GM04503 (cell line): Measurements from ENCODE around the gene CFAP53.
"Not testable (repeated sequence)": the region's sequence is repeated elsewhere in the genome, so short reads cannot be mapped to it uniquely, and the experiment has no call there.

Experiments used
- DNase-seq: peaks from one replicate; pipeline ENCODE4 v3.0.0-alpha.2; 2012; ENCODE audit warnings: low read depth

The CFAP53 gene, protein sequence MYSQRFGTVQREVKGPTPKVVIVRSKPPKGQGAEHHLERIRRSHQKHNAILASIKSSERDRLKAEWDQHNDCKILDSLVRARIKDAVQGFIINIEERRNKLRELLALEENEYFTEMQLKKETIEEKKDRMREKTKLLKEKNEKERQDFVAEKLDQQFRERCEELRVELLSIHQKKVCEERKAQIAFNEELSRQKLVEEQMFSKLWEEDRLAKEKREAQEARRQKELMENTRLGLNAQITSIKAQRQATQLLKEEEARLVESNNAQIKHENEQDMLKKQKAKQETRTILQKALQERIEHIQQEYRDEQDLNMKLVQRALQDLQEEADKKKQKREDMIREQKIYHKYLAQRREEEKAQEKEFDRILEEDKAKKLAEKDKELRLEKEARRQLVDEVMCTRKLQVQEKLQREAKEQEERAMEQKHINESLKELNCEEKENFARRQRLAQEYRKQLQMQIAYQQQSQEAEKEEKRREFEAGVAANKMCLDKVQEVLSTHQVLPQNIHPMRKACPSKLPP

DNA sequence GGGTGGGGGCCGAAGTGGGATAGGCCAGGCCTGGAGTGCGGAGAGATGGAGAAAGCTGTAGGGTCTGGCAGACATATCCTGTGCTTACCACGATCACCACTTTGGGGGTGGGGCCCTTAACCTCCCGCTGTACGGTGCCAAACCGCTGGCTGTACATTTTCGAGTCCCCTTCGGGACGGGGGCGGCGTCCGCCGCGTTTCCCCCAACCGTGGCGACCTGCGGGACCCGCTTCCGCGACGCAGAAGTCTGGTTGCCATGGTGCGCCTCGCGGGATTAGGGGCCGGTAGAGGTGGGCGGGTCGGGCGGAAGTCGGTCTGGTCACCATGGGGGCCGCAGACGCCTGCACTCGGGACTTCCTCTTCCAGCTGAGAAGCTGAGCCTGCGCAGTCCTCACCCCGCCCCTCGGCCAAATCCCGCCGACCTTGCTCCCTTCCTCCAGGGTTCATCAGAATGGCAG lies at the start of gene CFAP53:
Gene CFAP53 (minus strand): TSS at position 248 of the 457 bp plus-strand sequence. CDS start 91 bp downstream, at position 157.
- DNase-seq: peak; percentile 37

DNA sequence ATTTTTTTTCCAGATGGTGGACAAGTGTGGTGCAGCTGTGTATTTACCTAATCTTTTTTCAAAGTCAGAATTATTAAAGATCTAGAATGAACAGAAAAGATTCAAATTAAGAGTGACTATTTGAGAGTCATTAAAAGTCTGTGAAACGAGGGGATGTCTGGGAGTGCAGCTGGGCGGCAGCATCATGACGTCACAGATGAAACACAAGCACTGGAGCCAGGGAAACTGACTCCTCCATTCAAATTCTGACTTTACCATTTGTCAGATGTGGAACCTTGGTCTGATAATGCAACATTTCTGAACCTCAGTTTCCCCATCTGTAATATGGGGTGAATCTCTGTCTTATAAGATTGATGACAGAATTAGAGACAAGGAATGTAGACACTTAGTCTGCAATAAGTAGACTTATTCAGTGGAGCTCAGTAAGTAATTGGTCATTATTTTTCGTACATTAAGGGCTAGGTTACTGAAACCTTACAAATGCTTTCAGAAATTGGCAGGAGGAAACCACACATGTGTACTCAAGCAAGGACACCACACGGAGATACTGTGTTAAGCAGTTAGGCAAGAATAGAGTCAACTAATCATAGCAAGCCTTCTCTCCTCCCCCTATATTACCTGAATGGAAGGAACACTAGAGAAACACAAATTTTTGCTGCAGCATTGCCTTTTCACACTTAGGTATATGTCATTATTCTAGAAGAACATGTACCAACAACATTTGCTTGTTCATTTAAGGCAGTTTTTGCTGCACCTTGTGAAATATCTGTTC lies 49.0 kb upstream of the CFAP53 start:
- DNase-seq: no peak

DNA sequence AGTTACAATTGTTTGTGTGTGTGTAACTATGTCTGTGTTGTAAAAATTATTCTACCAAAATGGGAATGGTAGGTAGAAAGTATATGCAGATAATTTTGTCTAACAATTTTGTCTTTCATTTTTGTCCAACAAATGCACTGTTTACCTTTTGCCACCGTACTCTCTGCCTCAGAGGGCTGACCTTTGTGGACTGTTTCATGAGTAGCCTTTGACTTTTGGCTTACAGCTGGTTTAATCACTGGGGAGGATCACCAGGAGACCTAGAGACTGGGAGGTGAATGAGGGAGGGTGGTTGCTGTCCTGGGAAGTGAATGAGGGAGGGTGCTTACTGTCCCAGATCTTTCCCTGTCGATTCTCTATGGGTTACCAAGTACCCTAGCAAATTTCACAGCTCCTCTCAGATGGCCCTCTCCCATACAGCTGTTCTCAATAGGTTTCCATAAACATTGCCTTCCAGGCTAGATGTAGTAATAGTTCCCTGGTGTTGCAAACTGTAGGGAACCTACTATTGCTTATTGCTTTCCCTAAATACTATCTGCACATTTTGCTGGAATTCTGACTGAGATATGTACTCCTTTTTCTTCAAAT lies 47.7 kb upstream of the CFAP53 start:
- DNase-seq: no peak

DNA sequence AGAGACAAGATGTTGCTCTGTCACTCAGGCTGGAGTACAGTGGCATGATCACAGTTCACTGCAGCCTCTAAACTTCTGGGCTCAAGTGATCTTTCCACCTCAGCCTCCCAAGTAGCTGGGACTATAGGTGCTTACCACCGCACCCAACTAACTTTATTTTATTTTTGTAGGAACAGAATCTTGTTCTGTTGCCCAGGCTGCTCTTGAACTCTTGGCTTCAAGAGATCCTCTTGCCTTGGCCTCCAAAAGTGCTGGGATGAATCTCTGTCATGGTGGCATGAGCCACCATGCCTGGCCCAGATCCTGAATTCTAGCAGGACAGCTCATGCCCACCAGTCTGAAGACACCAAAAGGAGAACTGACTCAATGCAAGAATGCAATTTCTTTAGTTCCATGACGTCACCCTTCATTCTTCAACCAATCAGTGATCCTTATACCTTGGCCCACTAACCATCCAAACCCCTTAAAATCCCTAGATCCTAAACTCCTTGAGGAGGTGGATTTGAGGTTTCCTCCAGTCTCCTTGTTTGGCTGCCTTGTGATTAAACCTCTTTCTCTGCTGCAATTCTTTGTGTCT lies 46.8 kb upstream of the CFAP53 start:
- DNase-seq: no peak

DNA sequence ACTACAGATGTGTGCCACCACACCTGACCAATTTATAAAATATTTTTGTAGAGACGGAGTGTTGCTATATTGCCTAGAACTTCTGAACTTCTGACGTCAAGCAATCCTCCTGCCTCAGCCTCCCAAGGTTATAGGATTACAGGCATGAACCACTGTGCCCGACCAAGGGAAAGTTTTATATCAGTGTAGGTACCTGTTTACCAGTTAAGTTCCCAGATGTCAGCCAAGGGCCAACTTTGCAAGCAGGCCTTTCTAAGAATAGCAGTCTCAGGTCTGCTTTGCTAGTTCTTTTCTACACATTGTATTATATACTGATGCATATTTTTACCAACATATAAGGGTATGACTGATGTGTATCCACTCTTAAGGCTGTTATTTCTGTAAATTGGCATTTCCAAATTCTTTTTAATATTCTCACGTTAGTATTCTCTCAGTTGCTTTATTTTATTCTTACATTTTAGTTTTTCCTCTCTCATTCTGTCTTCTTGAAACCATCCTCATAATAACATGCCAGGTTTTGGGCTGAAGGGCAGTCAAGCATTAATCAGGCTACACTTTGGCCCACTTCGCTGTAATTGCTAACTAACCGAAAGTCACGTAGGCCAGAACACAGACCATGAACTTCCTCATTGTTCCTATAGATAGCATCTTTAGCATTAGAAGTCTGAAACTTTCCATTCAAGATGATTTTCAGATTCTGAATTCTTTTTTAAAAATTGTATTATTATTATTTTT lies 46.2 kb upstream of the CFAP53 start:
- DNase-seq: no peak

DNA sequence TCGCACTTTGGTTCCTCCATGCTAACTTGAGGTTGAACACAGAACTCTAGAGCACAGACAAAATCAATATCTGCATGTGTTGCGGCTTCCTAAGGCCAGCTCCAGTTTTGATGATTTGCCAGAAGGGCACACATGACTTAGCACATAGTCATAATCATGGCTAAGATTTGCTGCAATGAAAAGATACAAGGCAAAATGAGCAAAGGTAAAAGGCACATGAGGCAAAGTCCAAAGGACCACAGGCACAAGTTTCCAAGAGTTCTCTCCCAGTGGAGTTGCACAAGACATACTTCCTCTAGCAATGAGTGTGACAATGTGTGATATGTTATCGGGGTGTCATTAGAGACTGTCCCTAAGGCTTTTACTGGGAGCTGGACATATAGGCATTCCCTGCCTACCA lies 45.4 kb upstream of the CFAP53 start:
- DNase-seq: no peak

DNA sequence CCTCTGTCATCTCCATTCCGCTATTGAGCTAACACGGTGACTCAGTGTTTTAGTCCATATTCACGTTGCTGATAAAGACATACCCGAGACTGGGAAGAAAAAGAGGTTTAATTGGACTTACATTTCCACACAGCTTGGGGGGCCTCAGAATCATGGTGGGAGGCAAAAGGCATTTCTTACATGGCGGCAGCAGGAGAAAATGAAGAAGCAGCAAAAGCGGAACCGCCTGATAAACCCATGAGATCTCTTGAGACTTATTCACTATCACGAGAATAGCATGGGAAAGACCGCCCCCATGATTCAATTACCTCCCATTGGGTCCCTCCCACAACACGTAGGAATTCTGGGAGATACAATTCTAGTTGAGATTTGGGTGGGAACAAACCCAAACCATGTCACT lies 43.8 kb upstream of the CFAP53 start:
- no peak for DNase-seq

DNA sequence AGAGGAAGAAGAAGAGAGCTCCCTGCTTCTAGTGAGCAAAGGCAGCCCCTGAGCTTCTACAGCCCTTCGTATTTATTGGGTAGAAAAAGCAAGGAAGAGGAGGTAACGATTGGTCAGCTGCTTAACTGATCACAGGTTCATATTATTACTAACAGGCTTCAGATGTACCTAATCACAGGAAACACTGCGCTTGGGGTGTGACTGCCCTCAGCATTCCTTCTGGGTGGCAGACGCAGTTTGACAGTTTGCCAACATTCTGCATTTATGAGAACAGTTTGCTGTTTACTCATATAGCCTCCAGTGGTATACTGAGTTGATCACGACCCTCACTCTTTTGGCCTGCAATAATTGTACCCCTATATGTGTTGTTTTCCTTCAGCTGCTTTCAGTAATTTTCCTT lies 42.6 kb upstream of the CFAP53 start:
- DNase-seq: not testable (repeated sequence)

DNA sequence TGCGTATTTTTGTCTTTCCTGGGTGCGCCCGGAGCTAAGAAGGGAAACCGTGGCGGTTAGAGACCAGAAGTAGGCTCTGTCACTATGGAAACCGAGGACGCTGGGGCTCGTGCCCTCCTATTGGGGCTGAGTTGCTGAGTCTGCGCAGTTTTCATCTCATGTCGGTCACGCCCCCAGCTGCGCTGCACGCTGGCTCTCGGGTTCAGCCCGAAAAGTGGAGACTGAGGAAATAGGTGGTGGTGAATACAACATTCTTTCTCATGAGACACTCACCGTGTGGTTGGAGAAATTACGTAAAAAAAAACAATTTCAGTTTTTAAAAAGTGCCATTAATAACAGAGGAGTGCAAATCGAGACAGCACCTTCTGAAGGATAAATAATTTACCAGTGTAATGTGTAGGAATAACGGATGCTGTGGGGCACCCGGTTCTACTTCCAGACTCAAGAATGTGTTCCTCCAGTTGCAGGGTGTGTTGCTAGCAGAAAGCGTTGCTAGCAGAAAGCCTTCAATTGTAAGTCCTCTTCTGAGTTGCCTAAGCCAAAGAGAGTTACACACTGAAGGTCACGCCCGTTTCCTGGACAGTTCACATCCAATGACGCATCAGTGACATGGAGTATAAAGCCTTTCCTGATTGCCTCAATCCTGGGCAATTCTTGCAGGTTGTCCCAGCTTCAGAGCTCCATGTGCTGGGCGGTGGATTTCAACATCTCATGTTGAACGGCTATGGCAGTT lies 41.6 kb upstream of the CFAP53 start:
- peak; percentile 67 for DNase-seq

DNA sequence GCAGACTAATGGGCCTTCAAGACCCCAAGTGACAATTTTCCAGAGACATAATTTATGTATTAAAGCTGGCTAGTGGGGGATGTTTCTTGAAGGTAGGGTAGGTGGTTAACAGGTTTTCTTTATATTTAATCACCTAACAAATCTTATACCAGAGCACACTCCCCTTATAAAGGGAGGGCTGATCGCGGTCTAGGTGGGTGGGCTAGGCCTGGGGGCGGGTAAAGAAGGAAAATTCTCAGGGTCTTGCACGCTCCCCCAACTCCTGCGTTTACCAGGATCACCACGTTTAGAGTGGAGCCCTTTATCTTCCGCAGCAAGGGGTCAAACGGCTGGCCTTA lies 41.1 kb upstream of the CFAP53 start:
- no peak for DNase-seq

DNA sequence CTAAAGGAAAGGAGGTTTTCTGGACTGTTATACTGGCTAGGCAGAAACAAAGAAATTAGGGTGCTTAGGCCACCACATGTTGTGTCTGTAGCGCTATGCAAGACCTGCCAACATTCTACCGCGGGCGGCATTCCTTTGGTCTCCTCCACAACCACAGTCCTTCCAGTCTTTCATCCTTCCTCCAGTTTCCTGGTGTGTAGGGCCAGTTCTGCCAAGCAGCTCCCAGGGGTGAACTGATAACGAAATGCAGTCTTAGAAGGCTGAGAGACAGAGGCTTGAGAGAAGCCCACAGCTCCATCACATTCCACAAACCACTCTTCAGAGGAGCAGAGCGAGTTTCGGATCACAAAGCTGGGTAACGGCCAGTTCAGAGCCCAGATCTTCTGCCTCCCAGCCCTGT lies 40.6 kb upstream of the CFAP53 start:
- DNase-seq: peak; percentile 17

DNA sequence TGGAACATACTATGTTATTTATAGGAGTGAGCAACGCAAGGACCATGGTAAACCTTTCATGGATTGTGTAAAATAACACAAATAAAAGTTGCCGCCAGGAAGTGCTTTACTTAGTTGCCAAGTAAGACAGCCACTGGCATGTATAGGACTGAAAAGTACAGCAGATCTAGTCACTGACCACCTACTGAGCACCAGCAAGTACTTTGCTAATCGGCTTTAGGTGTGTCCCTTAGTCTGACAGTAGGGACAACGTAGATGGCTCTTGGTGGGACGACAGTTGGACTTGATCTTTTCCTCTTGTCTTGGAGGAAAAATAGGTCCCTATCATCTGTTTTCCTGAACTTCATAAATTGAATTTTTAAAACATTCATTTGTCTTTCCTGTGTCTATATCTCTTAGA lies 34.8 kb upstream of the CFAP53 start:
- no peak for DNase-seq

DNA sequence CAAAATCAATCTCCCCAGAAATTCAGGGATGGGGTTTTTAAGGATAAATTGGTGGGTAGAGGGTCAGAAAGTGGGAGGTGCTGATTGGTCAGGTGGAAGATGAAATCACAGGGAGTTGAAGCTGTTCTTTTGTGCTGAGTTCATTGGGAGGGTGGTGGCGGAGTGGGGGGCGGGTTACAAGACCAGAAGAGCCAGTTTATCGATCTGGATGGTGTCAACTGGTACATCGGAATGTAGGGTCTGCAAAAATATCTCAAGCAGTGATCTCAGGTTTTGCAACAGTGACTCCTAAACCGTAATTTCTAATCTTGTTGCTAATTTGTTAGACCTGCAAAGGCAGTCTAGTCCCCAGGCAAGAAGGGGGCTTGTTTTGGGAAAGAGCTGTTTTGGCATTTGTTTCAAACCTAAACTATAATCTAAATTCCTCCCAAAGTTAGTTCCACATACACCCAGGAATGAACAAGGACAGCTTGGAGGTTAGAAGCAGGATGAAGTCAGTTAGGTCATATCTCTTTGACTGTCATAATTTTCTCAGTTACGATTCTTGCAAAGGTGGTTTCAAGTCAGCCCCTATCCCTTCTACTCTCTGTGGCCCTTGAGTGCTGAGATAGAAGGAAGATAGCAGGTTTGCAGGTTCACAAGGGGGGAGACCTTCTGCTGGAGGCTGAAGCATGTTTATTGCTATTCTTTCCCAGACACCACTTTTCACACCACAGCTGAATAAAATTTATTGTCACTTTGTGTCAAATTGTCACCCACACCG lies 33.5 kb upstream of the CFAP53 start:
- no peak for DNase-seq

DNA sequence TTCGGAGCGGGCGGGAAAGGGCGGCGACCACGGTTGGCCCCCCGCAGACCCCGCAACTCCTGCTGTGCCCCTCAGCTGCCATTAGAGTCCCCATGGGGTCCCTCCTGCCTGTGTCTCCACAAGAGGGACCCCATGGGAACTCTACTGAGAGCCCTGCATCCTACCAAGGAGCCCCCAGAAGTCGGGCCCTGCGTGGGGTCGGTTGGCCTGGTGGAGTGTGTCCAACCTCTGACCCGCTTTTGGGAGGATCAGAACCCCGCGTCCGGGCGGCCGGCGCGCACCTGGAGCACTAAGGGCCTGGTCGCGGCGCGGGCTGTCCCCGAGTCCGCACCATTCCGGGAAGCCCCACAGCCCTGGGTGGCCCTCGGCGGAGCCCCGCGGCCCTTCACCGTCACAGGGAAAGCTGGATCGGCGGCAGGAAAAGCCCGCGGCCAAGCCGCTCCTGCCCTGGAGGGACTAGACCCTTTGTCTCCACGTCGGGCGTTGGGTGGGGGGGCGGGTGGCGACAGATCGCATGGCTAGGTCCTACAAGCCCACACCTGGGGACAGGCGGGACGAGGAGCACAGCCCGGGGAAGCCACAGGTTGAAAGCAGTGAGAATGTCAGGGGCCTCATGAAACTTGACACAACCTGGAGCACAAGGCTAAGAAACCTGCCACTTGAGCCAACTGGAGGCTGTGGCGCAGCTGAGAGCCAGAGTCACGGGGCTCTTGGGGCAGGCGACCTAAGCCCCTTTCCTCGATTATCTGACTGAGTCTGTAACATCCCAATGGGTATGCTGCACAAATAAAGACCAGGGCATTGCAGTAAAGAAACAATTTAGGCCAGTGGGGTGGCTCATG lies 32.4 kb upstream of the CFAP53 start:
- no peak for DNase-seq

DNA sequence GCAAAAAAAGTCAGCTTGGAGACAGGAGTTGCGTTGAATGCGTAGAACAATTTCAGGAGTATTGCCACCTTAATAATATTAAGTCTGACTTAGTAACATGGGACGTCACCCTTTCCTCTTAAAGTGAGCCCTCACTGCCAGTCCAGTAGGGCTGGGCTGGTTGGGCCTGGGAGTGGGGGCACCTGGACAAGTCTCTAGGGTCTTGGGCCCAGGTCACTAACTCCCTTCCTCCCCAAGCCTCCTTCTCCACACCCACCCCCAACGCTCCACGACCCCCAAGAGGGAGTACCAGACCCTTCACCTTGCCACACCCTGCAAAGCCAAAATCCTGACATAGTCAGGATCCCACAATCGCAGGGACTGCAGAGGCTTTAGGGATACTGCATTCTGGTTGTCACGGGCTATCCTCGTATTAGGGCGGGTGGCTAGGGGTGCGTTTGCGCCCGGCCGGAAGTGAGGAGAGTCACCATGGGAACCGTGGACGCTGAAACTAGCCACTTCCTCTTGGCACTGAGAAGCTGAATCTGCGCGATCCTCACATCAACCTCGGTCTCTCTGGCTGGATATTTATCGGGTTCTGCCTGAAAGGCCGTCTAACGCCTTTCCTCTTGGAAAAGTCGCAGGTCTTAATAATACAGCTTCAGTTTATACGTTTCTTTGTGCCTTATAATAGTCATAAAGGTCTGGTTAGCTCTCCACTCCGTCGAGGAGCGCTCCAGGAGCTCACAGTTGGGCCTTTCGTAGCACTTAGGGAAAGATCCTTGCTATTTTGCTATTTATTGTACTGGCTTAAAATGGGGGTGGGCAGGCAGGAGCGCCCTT lies 31.5 kb upstream of the CFAP53 start:
- DNase-seq: no peak

DNA sequence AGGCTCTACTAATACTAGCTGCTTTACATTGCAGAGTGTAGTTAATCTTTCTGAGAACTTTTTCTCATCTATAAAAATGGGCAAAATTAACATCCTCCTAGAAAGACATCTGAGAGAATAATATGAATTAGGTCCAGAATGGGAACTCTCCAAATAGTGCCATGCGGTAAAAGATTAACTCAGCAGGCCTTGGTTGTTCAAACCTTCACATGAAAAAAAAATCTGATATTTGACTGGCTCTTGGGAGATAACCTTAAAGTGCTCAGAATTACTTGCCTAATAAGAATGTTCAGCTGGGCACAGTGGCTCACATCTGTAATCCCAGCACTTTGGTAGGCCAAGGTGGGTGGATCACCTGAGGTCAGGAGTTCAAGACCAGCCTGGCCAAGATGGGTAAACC lies 26.7 kb upstream of the CFAP53 start:
- DNase-seq: no peak

DNA sequence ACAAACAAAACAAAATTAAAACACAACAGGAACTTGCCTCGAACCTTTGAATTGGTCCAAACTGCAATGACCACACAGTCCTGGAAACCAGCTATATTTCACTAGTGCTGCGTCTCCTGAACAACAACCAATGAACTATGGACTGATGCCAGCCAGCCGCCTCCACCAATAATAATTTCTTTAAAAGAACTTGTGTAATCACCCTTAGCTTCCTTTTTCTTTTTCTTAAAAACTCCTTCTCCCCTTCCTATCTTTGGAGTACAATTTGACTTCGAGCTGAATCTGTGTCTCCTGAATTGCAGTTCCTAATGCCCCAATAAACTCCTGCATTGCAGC lies 22.8 kb upstream of the CFAP53 start:
- DNase-seq: no peak

DNA sequence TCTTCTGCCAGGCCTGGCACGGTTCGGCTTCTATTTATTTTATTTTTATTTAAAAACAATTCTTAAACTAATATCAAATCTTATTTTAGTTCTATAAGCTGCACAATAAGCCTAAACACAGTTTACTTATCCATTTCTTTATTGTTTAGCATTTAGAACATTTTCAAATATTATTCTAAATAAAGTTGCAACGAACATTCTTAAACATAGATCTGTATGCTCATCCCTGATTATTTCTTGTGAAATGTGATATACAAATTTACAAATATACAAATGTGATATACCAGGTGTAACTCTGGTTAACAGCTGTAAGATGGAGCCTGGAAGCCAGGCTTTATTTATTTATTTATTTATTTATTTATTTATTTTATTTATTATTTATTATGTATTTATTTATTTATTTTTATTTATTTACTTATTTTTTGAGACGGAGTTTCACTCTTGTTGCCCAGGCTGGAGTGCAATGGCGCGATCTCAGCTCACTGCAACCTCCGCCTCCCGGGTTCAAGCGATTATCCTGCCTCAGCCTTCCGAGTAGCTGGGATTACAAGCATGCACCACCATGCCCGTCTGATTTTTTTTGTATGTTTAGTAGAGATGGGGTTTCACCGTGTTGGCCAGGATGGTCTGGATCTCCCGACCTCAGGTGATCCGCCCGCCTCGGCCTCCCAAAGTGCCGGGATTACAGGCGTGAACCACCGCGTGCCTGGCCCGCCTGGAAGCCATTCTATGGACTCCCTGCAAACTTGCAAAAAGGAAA lies 22.2 kb upstream of the CFAP53 start:
- not testable (repeated sequence) for DNase-seq
